Measurements from ENCODE around the gene ADAP1.

The ADAP1 gene

DNA sequence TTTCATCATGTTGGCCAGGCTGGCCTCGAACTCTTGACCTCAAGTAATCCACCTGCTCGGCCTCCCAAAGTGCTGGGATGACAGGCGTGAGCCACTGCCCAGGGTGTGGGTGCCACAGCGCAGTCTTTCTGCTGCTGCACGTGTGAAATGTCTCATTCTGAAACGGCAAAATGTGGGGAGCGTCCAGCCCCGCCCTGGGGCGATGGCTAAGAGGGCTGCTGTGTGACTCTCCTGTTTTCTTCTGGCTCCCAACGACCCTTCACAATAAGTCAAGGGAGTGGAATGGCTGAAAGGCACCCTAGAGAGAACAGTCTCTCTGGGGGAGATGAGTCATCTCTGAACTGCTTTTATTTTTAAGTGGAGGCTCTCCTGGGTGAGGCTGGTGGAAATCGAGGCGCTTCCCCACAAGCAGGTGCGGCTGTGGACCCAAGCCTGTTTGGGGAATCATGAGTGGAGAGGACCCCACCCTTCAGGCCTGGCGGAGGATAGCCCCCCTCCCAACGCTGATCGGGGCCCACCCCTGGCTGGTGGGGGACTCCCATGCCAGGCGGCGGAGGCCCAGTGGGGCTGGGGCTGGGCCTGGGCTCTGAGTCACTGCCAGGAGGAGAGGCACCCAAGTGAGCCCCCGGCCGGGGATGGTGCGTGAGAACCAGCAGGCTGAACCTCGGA is 18.0 kb downstream of the ADAP1 start:
- Histone ChIP-seq H3K9me3 (ENCODE audit: low read length) (0 out of 2 replicates have a peak, but pooled peaks cover 6% of the 10 kb centered on the region), H3K9me2 (ENCODE audit: low read depth, low read length) (no peaks in the 10 kb centered on the region), H3K27ac (ENCODE audit: low read depth, low read length, poor library complexity, severe bottlenecking) (no peak overlapping the region), H3K4me3 (ENCODE audit: low read depth, low read length, poor library complexity, severe bottlenecking) (no peak overlapping the region), H4K20me1 (ENCODE audit: insufficient read depth, low read length) (no peaks in the 10 kb centered on the region), H3K4me2 (ENCODE audit: low read length) (no peak overlapping the region), H2AFZ (ENCODE audit: low read length) (no peak overlapping the region), H3K36me3 (ENCODE audit: insufficient read depth, low read length) (no peaks in the 10 kb centered on the region; the same call in 1 of the 2 replicates), H3K79me2 (ENCODE audit: insufficient read depth, low read length) (no peaks in the 10 kb centered on the region), H3K9ac (ENCODE audit: low read length) (no peak overlapping the region), H3F3A (ENCODE audit: insufficient read depth, low read length) (no peaks in the 10 kb centered on the region), H3K4me1 (ENCODE audit: insufficient read depth, low read length, severe bottlenecking) (no peaks in the 10 kb centered on the region), H3K27me3 (ENCODE audit: insufficient read depth, low read length) (no peaks in the 10 kb centered on the region; the same call in 1 of the 2 replicates)
- no peak for TF ChIP-seq EZH2 (IDR thresholded peaks at IDR 0.05; ENCODE audit: borderline replicate concordance, low read length)
- TF ChIP-seq, protein P1, sequence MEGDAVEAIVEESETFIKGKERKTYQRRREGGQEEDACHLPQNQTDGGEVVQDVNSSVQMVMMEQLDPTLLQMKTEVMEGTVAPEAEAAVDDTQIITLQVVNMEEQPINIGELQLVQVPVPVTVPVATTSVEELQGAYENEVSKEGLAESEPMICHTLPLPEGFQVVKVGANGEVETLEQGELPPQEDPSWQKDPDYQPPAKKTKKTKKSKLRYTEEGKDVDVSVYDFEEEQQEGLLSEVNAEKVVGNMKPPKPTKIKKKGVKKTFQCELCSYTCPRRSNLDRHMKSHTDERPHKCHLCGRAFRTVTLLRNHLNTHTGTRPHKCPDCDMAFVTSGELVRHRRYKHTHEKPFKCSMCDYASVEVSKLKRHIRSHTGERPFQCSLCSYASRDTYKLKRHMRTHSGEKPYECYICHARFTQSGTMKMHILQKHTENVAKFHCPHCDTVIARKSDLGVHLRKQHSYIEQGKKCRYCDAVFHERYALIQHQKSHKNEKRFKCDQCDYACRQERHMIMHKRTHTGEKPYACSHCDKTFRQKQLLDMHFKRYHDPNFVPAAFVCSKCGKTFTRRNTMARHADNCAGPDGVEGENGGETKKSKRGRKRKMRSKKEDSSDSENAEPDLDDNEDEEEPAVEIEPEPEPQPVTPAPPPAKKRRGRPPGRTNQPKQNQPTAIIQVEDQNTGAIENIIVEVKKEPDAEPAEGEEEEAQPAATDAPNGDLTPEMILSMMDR (IDR thresholded peaks at IDR 0.05; ENCODE audit: low read length): no peak

DNA sequence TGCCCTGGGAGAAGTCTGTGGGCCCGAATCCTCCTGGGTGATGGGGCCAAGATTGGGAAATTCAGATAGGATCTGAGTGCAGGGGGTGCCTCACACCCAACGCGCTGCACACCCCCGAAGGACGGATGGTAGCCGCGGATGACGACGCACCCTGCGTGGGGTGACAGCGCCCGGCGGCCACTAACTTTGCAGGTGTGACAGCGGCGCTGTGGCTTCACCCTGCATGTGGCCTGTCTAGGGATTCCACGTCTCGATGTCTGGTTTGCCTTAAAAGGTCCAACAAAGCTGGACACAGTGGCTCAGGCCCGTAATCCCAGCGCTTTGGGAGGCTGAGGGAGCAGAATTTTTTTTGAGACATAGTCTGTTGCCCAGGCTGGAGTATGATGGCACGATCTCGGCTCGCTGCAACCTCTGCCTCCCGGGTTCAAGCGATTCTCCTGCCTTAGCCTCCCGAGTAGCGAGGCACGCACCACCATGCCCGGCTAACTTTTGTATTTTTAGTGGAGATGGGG is 18.6 kb downstream of the ADAP1 start:
- no peak overlapping the region for H3K9ac ChIP-seq (ENCODE audit: low read length)
- H3F3A ChIP-seq (ENCODE audit: insufficient read depth, low read length): no peaks in the 10 kb centered on the region

GRCh38 chr7:935164-935873 is 19.2 kb downstream of the ADAP1 start:
- Histone ChIP-seq H3K79me2 (ENCODE audit: insufficient read depth, low read length) (no peaks in the 10 kb centered on the region), H3K9me3 (ENCODE audit: low read length) (0 out of 2 replicates have a peak, but pooled peaks cover under 1% of the 10 kb centered on the region), H3K27me3 (ENCODE audit: insufficient read depth, low read length) (no peaks in the 10 kb centered on the region; the same call in 1 of the 2 replicates), H3K9ac (ENCODE audit: low read length) (no peak overlapping the region), H3K4me3 (ENCODE audit: low read depth, low read length, poor library complexity, severe bottlenecking) (no peak overlapping the region), H3K4me2 (ENCODE audit: low read length) (no peak overlapping the region), H3K4me1 (ENCODE audit: insufficient read depth, low read length, severe bottlenecking) (no peaks in the 10 kb centered on the region), H3F3A (ENCODE audit: insufficient read depth, low read length) (no peaks in the 10 kb centered on the region), H2AFZ (ENCODE audit: low read length) (no peak overlapping the region), H4K20me1 (ENCODE audit: insufficient read depth, low read length) (no peaks in the 10 kb centered on the region), H3K9me2 (ENCODE audit: low read depth, low read length) (no peaks in the 10 kb centered on the region), H3K36me3 (ENCODE audit: insufficient read depth, low read length) (no peaks in the 10 kb centered on the region; the same call in 1 of the 2 replicates), H3K27ac (ENCODE audit: low read depth, low read length, poor library complexity, severe bottlenecking) (no peak overlapping the region)
- TF ChIP-seq, protein P1 (IDR thresholded peaks at IDR 0.05; ENCODE audit: low read length): no peak
- no peak for TF ChIP-seq EZH2 (IDR thresholded peaks at IDR 0.05; ENCODE audit: borderline replicate concordance, low read length)

More for the DNA sequence above, 18.6 kb downstream of the ADAP1 start:
- Histone ChIP-seq H3K9me3 (ENCODE audit: low read length) (0 out of 2 replicates have a peak, but pooled peaks cover 6% of the 10 kb centered on the region), H3K27me3 (ENCODE audit: insufficient read depth, low read length) (no peaks in the 10 kb centered on the region; the same call in 1 of the 2 replicates), H3K4me1 (ENCODE audit: insufficient read depth, low read length, severe bottlenecking) (no peaks in the 10 kb centered on the region), H3K36me3 (ENCODE audit: insufficient read depth, low read length) (no peaks in the 10 kb centered on the region; the same call in 1 of the 2 replicates), H3K4me3 (ENCODE audit: low read depth, low read length, poor library complexity, severe bottlenecking) (no peak overlapping the region), H3K9me2 (ENCODE audit: low read depth, low read length) (no peaks in the 10 kb centered on the region), H3K4me2 (ENCODE audit: low read length) (no peak overlapping the region), H4K20me1 (ENCODE audit: insufficient read depth, low read length) (no peaks in the 10 kb centered on the region), H3K79me2 (ENCODE audit: insufficient read depth, low read length) (no peaks in the 10 kb centered on the region), H2AFZ (ENCODE audit: low read length) (no peak overlapping the region), H3K27ac (ENCODE audit: low read depth, low read length, poor library complexity, severe bottlenecking) (no peak overlapping the region)
- TF ChIP-seq, protein P1 (IDR thresholded peaks at IDR 0.05; ENCODE audit: low read length): no peak
- TF ChIP-seq EZH2 (IDR thresholded peaks at IDR 0.05; ENCODE audit: borderline replicate concordance, low read length): no peak
